OCI-LY3 (cell line): ENCODE data around the gene XRCC4.

Experiments
- EZH2phosphoT487 ChIP-seq: fragments of 200-600 bp; shearing (Covaris generic); IDR thresholded peaks from 2 replicates; pipeline ENCODE4 v1.6.1; 2018; ENCODE audit warnings: antibody characterized with exemption, mixed run types, low read depth
- TF ChIP-seq, protein P1 (sequence below): fragments of 200-600, 300-600 bp; sonication (generic); IDR thresholded peaks from 2 replicates; pipeline ENCODE4 v1.5.1; 2014; ENCODE audit warnings: antibody characterized with exemption, low read length, low read depth

DNA sequence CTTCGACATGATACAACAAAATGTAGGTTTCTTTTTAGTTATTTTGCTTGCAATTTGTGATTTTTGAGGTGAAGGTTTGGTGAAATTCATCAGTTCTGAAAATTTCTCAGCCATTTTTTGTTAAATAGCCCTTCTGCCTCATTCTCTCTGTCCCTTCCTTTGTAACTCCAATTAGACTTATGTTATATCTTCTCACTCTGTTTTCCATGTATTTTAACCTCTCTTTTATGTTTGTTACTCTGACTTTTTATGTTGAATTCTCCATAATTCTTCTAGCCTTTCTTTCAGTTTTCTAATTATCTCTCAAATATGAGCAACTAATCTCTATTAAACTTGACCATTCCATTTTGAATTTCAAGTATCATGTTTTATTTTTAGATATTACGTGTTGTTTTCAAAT, 222.0 kb downstream of the XRCC4 start:
- TF ChIP-seq EZH2phosphoT487 = no peak
- TF ChIP-seq, protein P1, sequence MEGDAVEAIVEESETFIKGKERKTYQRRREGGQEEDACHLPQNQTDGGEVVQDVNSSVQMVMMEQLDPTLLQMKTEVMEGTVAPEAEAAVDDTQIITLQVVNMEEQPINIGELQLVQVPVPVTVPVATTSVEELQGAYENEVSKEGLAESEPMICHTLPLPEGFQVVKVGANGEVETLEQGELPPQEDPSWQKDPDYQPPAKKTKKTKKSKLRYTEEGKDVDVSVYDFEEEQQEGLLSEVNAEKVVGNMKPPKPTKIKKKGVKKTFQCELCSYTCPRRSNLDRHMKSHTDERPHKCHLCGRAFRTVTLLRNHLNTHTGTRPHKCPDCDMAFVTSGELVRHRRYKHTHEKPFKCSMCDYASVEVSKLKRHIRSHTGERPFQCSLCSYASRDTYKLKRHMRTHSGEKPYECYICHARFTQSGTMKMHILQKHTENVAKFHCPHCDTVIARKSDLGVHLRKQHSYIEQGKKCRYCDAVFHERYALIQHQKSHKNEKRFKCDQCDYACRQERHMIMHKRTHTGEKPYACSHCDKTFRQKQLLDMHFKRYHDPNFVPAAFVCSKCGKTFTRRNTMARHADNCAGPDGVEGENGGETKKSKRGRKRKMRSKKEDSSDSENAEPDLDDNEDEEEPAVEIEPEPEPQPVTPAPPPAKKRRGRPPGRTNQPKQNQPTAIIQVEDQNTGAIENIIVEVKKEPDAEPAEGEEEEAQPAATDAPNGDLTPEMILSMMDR = no peak
